Suprapubic skin (tissue), 4 donors: Measurements from ENCODE around the gene PRCD. TPM values are rescaled to one million over a fixed set of nuclear protein-coding genes. Genes with fewer than 3 reads are reported as not detected.

Experiments used
- DNase-seq, 2 donors: peaks; one replicate each; pipeline ENCODE4 v3.0.0-alpha.2; 2019; ENCODE audit warnings: low spot score in 2 of 2
- H3K27ac ChIP-seq: fragments of 200-600 bp; sonication (generic); one replicate; pipeline ENCODE4 v1.5.1; 2019
- H3K27me3 ChIP-seq: fragments of 200-600 bp; sonication (generic); one replicate; pipeline ENCODE4 v1.5.1; 2019
- H3K36me3 ChIP-seq: fragments of 200-600 bp; sonication (generic); one replicate; pipeline ENCODE4 v1.5.1; 2019
- H3K4me1 ChIP-seq: fragments of 200-600 bp; sonication (generic); one replicate; pipeline ENCODE4 v1.5.1; 2019
- H3K4me3 ChIP-seq: fragments of 200-600 bp; sonication (generic); one replicate; pipeline ENCODE4 v1.5.1; 2019; ENCODE audit warnings: mild to moderate bottlenecking
- H3K9me3 ChIP-seq: fragments of 200-600 bp; sonication (generic); one replicate; pipeline ENCODE4 v1.5.1; 2019
- CTCF ChIP-seq, 2 donors: fragments of 200-600 bp in 1 of 2; fragments of 450-650 bp in 1 of 2; sonication (generic) in 1 of 2; IDR thresholded peaks; one replicate each; pipeline ENCODE4 v1.5.1; 2016 to 2019; ENCODE audit warnings: antibody characterized with exemption in 2 of 2, mild to moderate bottlenecking in 1 of 2, moderate library complexity in 1 of 2
- EP300 ChIP-seq: sonication (generic); formaldehyde crosslinking; IDR thresholded peaks from one replicate; pipeline ENCODE4 v1.6.1; 2017; ENCODE audit warnings: antibody characterized with exemption
- POLR2A ChIP-seq, 2 donors: fragments of 450-650 bp; IDR thresholded peaks; one replicate each; pipeline ENCODE4 v1.6.1; 2017; ENCODE audit warnings: antibody characterized with exemption in 2 of 2, mild to moderate bottlenecking in 2 of 2, moderate library complexity in 2 of 2
- POLR2AphosphoS5 ChIP-seq, 3 donors: sonication (generic); formaldehyde crosslinking; IDR thresholded peaks; one replicate each; pipeline ENCODE4 v1.6.1; 2017; ENCODE audit warnings: antibody characterized with exemption in 3 of 3
- WGBS: methylation state at CpG from one replicate; pipeline ENCODE4 v1.1.5; 2018; 5-methylcytosine and 5-hydroxymethylcytosine counted together
- total RNA-seq, 4 donors: library from RNA; depleted of rRNA; stranded (reverse); fragments of >200 nt; gene quantifications; one replicate each; pipeline ENCODE4 v1.1.0, GENCODE V29; 2016

The PRCD gene
- total RNA-seq, 4 donors from 2014 or later = 1.3 to 2.8 (median 2.2) TPM; not detected in 1

- TF ChIP-seq EP300 (no peak), POLR2AphosphoS5 (IDR thresholded peaks at IDR 0.05) (no peak), POLR2A (IDR thresholded peaks at IDR 0.05) (no peak), CTCF (IDR thresholded peaks at IDR 0.05) (no peak)
- H3K36me3 ChIP-seq = no peaks in the 10 kb centered on the region
- DNase-seq = no peak
- no peaks in the 10 kb centered on the region for H3K9me3 ChIP-seq
- WGBS = 9% methylated on average over 30 of the region's 31 CpGs
- no peaks in the 10 kb centered on the region for H3K27me3 ChIP-seq
- H3K4me3 ChIP-seq = peak overlapping the region; percentile 30
- H3K27ac ChIP-seq = peak overlapping the region; percentile 59
- H3K4me1 ChIP-seq = peaks cover 60% of the 10 kb centered on the region
Observed at GRCh38 chr17:76497979-76498875, 41.6 kb upstream of the PRCD start.

GRCh38 chr17:76498876-76499251, 41.0 kb upstream of the PRCD start:
- no peaks in the 10 kb centered on the region for H3K27me3 ChIP-seq
- peak overlapping the region; percentile 69 for H3K4me3 ChIP-seq
- peaks cover 54% of the 10 kb centered on the region for H3K4me1 ChIP-seq
- no peak for TF ChIP-seq POLR2A (IDR thresholded peaks at IDR 0.05)
- TF ChIP-seq EP300 = no peak
- TF ChIP-seq CTCF (IDR thresholded peaks at IDR 0.05) = no peak
- WGBS = 43% methylated on average over 4 of the region's 4 CpGs
- no peak for DNase-seq
- H3K27ac ChIP-seq = no peak overlapping the region
- H3K9me3 ChIP-seq = no peaks in the 10 kb centered on the region
- H3K36me3 ChIP-seq = no peaks in the 10 kb centered on the region

GRCh38 chr17:76499267-76499667, 40.6 kb upstream of the PRCD start:
- Histone ChIP-seq H3K27me3 (no peaks in the 10 kb centered on the region), H3K27ac (peak overlapping the region; percentile 85), H3K36me3 (no peaks in the 10 kb centered on the region), H3K4me3 (peak overlapping the region; percentile 69), H3K9me3 (no peaks in the 10 kb centered on the region), H3K4me1 (peaks cover 50% of the 10 kb centered on the region)
- no peak for DNase-seq
- TF ChIP-seq POLR2A (IDR thresholded peaks at IDR 0.05) = no peak
- TF ChIP-seq POLR2AphosphoS5 (IDR thresholded peaks at IDR 0.05) = no peak
- TF ChIP-seq EP300 = no peak
- no peak for TF ChIP-seq CTCF (IDR thresholded peaks at IDR 0.05)
- 58% methylated on average over 5 of the region's 5 CpGs for WGBS

GRCh38 chr17:76500074-76500746, 39.6 kb upstream of the PRCD start:
- TF ChIP-seq POLR2A (IDR thresholded peaks at IDR 0.05) = peak in 1 of 2 donors; percentile 23
- no peak for TF ChIP-seq CTCF (IDR thresholded peaks at IDR 0.05)
- Histone ChIP-seq H3K4me3 (peak overlapping the region; percentile 69), H3K27ac (peak overlapping the region; percentile 85), H3K36me3 (no peaks in the 10 kb centered on the region), H3K27me3 (no peaks in the 10 kb centered on the region), H3K9me3 (no peaks in the 10 kb centered on the region), H3K4me1 (peaks cover 50% of the 10 kb centered on the region)
- no peak for DNase-seq
- WGBS = 37% methylated on average over 12 of the region's 17 CpGs

GRCh38 chr17:76500747-76501017, 39.2 kb upstream of the PRCD start:
- TF ChIP-seq CTCF (IDR thresholded peaks at IDR 0.05) (no peak), POLR2AphosphoS5 (IDR thresholded peaks at IDR 0.05) (no peak), EP300 (no peak), POLR2A (IDR thresholded peaks at IDR 0.05) (no peak)
- Histone ChIP-seq H3K4me3 (peak overlapping the region; percentile 69), H3K36me3 (no peaks in the 10 kb centered on the region), H3K27me3 (no peaks in the 10 kb centered on the region), H3K27ac (peak overlapping the region; percentile 85), H3K4me1 (peaks cover 50% of the 10 kb centered on the region), H3K9me3 (no peaks in the 10 kb centered on the region)
- no peak for DNase-seq
- WGBS = 17% methylated on average over 7 of the region's 10 CpGs
